ENCODE measurements around the gene PELI2. TPM values are rescaled to one million over a fixed set of nuclear protein-coding genes. Genes with fewer than 3 reads are reported as not detected.

The PELI2 gene
- total RNA-seq, 1 donor from 2014 or later = 32.2 TPM

GRCh38 chr14:56341766-56342493 lies 223.7 kb downstream of the PELI2 start:
- TF ChIP-seq, protein P1, sequence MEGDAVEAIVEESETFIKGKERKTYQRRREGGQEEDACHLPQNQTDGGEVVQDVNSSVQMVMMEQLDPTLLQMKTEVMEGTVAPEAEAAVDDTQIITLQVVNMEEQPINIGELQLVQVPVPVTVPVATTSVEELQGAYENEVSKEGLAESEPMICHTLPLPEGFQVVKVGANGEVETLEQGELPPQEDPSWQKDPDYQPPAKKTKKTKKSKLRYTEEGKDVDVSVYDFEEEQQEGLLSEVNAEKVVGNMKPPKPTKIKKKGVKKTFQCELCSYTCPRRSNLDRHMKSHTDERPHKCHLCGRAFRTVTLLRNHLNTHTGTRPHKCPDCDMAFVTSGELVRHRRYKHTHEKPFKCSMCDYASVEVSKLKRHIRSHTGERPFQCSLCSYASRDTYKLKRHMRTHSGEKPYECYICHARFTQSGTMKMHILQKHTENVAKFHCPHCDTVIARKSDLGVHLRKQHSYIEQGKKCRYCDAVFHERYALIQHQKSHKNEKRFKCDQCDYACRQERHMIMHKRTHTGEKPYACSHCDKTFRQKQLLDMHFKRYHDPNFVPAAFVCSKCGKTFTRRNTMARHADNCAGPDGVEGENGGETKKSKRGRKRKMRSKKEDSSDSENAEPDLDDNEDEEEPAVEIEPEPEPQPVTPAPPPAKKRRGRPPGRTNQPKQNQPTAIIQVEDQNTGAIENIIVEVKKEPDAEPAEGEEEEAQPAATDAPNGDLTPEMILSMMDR (IDR thresholded peaks at IDR 0.05; ENCODE audit: unreplicated experiment) = no peak
- no peaks in the 10 kb centered on the region for H3K27me3 Mint-ChIP-seq
- H3K4me1 Mint-ChIP-seq (ENCODE audit: low read depth) = peaks cover 4% of the 10 kb centered on the region
- DNase-seq (ENCODE audit: low spot score, unreplicated experiment) = no peak
- no peak overlapping the region for H3K27ac Mint-ChIP-seq
- no peaks in the 10 kb centered on the region for H3K9me3 Mint-ChIP-seq (ENCODE audit: low read depth)
- no peak overlapping the region for H3K4me3 Mint-ChIP-seq (ENCODE audit: low read depth)
- H3K36me3 Mint-ChIP-seq (ENCODE audit: insufficient read depth) = no peaks in the 10 kb centered on the region

DNA sequence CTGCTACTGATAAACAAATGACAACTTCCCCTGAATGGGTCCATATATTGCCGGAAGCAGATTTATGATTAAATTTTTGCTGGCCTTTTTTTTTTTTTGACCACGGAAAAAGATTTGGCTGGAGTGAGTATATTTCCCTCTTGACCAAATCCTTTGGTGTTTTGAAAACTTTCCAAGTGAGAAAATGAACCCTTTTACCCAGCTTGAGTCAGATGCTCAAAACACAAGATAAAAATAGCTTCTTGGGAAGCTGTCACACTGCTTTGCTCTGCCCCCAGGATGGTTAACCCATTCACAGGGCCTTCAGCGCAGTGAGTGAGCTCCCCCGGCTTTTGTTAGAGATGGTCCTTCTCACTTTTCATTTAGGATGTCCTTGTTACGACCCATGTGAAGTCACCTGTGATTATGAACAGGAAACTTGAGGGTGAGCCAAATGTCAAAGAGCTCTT lies 224.3 kb downstream of the PELI2 start:
- TF ChIP-seq, protein P1 (IDR thresholded peaks at IDR 0.05; ENCODE audit: unreplicated experiment) = no peak
- DNase-seq (ENCODE audit: low spot score, unreplicated experiment) = no peak
- Mint-ChIP-seq H3K27ac (no peak overlapping the region), H3K4me1 (ENCODE audit: low read depth) (peaks cover 4% of the 10 kb centered on the region), H3K36me3 (ENCODE audit: insufficient read depth) (no peaks in the 10 kb centered on the region), H3K4me3 (ENCODE audit: low read depth) (no peak overlapping the region), H3K27me3 (no peaks in the 10 kb centered on the region), H3K9me3 (ENCODE audit: low read depth) (no peaks in the 10 kb centered on the region)

GRCh38 chr14:56349960-56350359 lies 231.7 kb downstream of the PELI2 start:
- Mint-ChIP-seq H3K4me1 (ENCODE audit: low read depth) (peaks cover 1% of the 10 kb centered on the region), H3K4me3 (ENCODE audit: low read depth) (no peak overlapping the region), H3K36me3 (ENCODE audit: insufficient read depth) (peaks cover 1% of the 10 kb centered on the region), H3K27ac (no peak overlapping the region), H3K9me3 (ENCODE audit: low read depth) (peaks cover 10% of the 10 kb centered on the region), H3K27me3 (no peaks in the 10 kb centered on the region)
- TF ChIP-seq, protein P1 (IDR thresholded peaks at IDR 0.05; ENCODE audit: unreplicated experiment) = no peak
- DNase-seq (ENCODE audit: low spot score, unreplicated experiment) = no peak
